ENCODE results near the gene LHPP. TPM values are rescaled to one million over a fixed set of nuclear protein-coding genes. Genes with fewer than 3 reads are reported as not detected.

The LHPP gene
- total and polyA plus RNA-seq, 10 donors = 16.8 to 36.8 (median 23.5) TPM

GRCh38 chr10:124533266-124533665 is 71.6 kb downstream of the LHPP start:
- no peak for DNase-seq
- Histone ChIP-seq H3K4me1 (peaks cover 5 to 72% (median 43%) of the 10 kb centered on the region in 6 donors), H3K27me3 (replicated peaks in 1 of 7) (no peaks in the 10 kb centered on the region), H3K9me3 (no peaks in the 10 kb centered on the region), H3K27ac (no peak overlapping the region), H3K36me3 (no peaks in the 10 kb centered on the region), H3K4me3 (no peak overlapping the region)
- intact Hi-C loops (cut with DNase I; ENCODE audit: low total_unique reads) = loop anchor here (5.0 kb wide), 1 partner anchor 209 kb away; the partner anchor contains the start of gene FAM53B
- TF ChIP-seq POLR2AphosphoS5 (IDR thresholded peaks at IDR 0.05) = no peak
- TF ChIP-seq, protein P1, sequence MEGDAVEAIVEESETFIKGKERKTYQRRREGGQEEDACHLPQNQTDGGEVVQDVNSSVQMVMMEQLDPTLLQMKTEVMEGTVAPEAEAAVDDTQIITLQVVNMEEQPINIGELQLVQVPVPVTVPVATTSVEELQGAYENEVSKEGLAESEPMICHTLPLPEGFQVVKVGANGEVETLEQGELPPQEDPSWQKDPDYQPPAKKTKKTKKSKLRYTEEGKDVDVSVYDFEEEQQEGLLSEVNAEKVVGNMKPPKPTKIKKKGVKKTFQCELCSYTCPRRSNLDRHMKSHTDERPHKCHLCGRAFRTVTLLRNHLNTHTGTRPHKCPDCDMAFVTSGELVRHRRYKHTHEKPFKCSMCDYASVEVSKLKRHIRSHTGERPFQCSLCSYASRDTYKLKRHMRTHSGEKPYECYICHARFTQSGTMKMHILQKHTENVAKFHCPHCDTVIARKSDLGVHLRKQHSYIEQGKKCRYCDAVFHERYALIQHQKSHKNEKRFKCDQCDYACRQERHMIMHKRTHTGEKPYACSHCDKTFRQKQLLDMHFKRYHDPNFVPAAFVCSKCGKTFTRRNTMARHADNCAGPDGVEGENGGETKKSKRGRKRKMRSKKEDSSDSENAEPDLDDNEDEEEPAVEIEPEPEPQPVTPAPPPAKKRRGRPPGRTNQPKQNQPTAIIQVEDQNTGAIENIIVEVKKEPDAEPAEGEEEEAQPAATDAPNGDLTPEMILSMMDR (IDR thresholded peaks at IDR 0.05 in 8 of 11, conservative IDR thresholded peaks at IDR 0.05 in 3 of 11) = no peak
- TF ChIP-seq POLR2A (IDR thresholded peaks at IDR 0.05) = no peak
- 81 to 94% (median 91%) methylated on average over 13 of the region's 13 CpGs for WGBS, 5 donors

DNA sequence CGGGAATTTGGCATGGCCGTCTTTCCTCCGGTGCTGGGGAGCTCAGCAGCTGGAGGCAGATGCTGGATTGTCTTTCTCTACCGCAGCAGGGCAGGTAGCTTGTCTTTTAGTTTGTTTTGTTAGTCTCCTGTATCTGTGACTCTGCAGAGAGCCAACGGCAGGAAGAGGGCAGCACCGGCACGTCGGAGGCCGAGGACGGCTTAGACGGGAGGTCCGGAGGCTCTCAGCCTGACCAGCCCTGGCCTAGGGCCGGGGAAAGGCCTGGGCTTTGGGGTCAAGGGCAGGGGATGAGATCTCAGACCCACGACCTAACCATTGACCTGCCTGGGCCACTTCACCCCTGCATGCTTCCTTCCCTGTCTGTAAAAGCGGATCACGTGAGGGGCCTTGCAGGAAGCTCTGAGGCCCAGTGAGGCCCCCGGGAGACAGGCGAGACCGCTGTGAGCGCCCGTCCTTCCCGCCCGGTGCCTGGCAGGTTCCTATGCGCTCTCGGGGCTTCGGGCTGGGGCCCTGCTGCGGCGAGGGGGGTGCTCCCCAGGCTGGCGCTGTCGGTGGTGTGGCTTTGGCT is 72.7 kb downstream of the LHPP start:
- Histone ChIP-seq H3K4me1 (peaks cover 5 to 82% (median 50%) of the 10 kb centered on the region in 6 donors), H3K27me3 (replicated peaks in 1 of 7) (no peaks in the 10 kb centered on the region), H3K36me3 (no peaks in the 10 kb centered on the region), H3K4me3 (peak overlapping the region in 2 of 8 donors; percentile 6 to 44), H3K27ac (peak overlapping the region in 7 of 8 donors; percentile 36 to 87 (median 72)), H3K9me3 (no peaks in the 10 kb centered on the region)
- 15 to 34% (median 26%) methylated on average over 20 to 30 of the region's 30 CpGs for WGBS, 5 donors
- TF ChIP-seq, protein P1 (IDR thresholded peaks at IDR 0.05 in 8 of 11, conservative IDR thresholded peaks at IDR 0.05 in 3 of 11) = peak in 10 of 11 experiments; percentile 31 to 75 (median 58)
- TF ChIP-seq POLR2A (IDR thresholded peaks at IDR 0.05) (no peak), POLR2AphosphoS5 (IDR thresholded peaks at IDR 0.05) (peak; percentile 59 to 78 (median 74))
- intact Hi-C loops (cut with DNase I; ENCODE audit: low total_unique reads) = loop anchor here (5.0 kb wide), 1 partner anchor 208 kb away; the partner anchor contains the start of gene FAM53B
- DNase-seq = peak; percentile 92

- no peak for DNase-seq
- intact Hi-C loops (cut with DNase I; ENCODE audit: low total_unique reads) = loop anchor here (5.0 kb wide), 1 partner anchor 207 kb away; the partner anchor contains the start of gene FAM53B
- Histone ChIP-seq H3K27me3 (replicated peaks in 1 of 7) (no peaks in the 10 kb centered on the region), H3K36me3 (no peaks in the 10 kb centered on the region), H3K27ac (peak overlapping the region in 7 of 8 donors; percentile 36 to 87 (median 72)), H3K9me3 (no peaks in the 10 kb centered on the region), H3K4me1 (peaks cover 4 to 84% (median 55%) of the 10 kb centered on the region in 6 donors), H3K4me3 (peak overlapping the region in 2 of 8 donors; percentile 6 to 44)
- TF ChIP-seq POLR2AphosphoS5 (IDR thresholded peaks at IDR 0.05) (no peak), POLR2A (IDR thresholded peaks at IDR 0.05) (no peak)
- TF ChIP-seq, protein P1 (IDR thresholded peaks at IDR 0.05 in 8 of 11, conservative IDR thresholded peaks at IDR 0.05 in 3 of 11) = no peak
- WGBS, 5 donors = 58 to 71% (median 65%) methylated on average over 17 of the region's 17 CpGs
These were observed 73.4 kb downstream of the LHPP start for GRCh38 chr10:124534826-124535601.

Measured in spleen (tissue), 11 donors.